ENCODE data around the gene BRME1.

Gene BRME1

DNA sequence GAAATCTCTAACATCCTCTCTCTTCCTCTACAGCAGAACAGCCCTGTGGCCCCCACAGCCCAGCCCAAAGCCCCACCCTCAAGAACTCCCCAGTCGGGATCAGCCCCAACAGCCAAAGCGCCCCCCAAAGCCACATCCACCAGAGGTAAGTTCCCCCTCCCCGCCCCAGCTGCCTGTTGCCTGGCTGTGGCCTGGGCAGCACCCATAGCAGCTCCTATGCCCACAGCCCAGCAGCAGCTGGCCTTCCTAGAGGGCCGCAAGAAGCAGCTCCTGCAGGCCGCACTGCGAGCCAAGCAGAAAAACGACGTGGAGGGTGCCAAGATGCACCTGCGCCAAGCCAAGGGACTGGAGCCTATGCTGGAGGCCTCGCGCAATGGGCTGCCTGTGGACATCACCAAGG is 14.6 kb upstream of the BRME1 start:
- Histone ChIP-seq H3K9ac (ENCODE audit: low read length) (no peak overlapping the region), H3K36me3 (ENCODE audit: low read length) (peaks cover 11% of the 10 kb centered on the region)

DNA sequence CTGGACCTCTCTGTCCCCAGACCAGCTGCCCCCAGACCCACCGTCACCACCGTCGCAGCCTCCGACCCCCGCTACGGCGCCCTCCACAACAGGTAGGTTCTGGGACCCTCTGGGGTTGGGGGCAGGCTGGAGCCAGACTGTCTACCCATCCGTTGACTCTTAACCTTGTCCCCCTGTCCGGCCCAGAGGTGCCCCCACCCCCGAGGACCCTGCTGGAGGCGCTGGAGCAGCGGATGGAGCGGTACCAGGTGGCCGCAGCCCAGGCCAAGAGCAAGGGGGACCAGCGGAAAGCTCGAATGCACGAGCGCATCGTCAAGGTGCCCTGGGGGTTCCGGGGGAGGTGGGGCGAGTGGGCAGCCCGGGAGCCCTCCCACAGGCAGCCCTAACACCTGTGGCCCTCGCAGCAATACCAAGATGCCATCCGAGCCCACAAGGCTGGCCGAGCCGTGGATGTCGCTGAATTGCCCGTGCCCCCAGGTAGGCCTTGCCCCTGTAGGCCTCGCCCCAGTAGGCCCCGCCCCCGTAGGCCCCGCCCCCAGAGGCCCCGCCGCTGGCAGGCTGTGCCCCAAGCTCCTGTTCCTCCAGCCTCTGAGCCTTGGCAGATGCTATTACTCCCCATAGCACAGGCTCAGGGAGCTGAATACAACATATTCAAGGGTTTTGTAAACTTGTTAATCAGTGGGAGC is 13.0 kb upstream of the BRME1 start:
- Histone ChIP-seq H3F3A (ENCODE audit: insufficient read depth) (no peaks in the 10 kb centered on the region), H3K9me3 (ENCODE audit: insufficient read depth, low read length) (no peaks in the 10 kb centered on the region), H2AFZ (ENCODE audit: low read depth, low read length, severe bottlenecking) (no peak overlapping the region), H3K36me3 (ENCODE audit: low read length) (peaks cover 11% of the 10 kb centered on the region), H4K20me1 (ENCODE audit: low read depth, low read length) (no peaks in the 10 kb centered on the region), H3K27me3 (ENCODE audit: low read length) (no peaks in the 10 kb centered on the region), H3K4me2 (ENCODE audit: low read depth, low read length, poor library complexity, severe bottlenecking) (no peak overlapping the region), H3K9ac (ENCODE audit: low read length) (no peak overlapping the region), H3K4me3 (ENCODE audit: insufficient read depth, low read length, poor library complexity, severe bottlenecking) (no peak overlapping the region), H3K9me2 (replicated peaks; ENCODE audit: insufficient read depth, low read length) (no peaks in the 10 kb centered on the region), H3K27ac (ENCODE audit: low read depth, low read length) (no peak overlapping the region), H3K79me2 (ENCODE audit: insufficient read depth, low read length) (no peaks in the 10 kb centered on the region)
- TF ChIP-seq EZH2phosphoT487 (conservative IDR thresholded peaks at IDR 0.05; ENCODE audit: low read length): no peak
- TF ChIP-seq, protein P1, sequence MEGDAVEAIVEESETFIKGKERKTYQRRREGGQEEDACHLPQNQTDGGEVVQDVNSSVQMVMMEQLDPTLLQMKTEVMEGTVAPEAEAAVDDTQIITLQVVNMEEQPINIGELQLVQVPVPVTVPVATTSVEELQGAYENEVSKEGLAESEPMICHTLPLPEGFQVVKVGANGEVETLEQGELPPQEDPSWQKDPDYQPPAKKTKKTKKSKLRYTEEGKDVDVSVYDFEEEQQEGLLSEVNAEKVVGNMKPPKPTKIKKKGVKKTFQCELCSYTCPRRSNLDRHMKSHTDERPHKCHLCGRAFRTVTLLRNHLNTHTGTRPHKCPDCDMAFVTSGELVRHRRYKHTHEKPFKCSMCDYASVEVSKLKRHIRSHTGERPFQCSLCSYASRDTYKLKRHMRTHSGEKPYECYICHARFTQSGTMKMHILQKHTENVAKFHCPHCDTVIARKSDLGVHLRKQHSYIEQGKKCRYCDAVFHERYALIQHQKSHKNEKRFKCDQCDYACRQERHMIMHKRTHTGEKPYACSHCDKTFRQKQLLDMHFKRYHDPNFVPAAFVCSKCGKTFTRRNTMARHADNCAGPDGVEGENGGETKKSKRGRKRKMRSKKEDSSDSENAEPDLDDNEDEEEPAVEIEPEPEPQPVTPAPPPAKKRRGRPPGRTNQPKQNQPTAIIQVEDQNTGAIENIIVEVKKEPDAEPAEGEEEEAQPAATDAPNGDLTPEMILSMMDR (IDR thresholded peaks at IDR 0.05; ENCODE audit: insufficient read depth, low read length, poor library complexity, severe bottlenecking): no peak

More for the DNA sequence above, 14.6 kb upstream of the BRME1 start:
- no peak for TF ChIP-seq EZH2phosphoT487 (conservative IDR thresholded peaks at IDR 0.05; ENCODE audit: low read length)
- TF ChIP-seq, protein P1 (IDR thresholded peaks at IDR 0.05; ENCODE audit: insufficient read depth, low read length, poor library complexity, severe bottlenecking): no peak
- no peak overlapping the region for H3K4me3 ChIP-seq (ENCODE audit: insufficient read depth, low read length, poor library complexity, severe bottlenecking)
- H2AFZ ChIP-seq (ENCODE audit: low read depth, low read length, severe bottlenecking): no peak overlapping the region
- no peaks in the 10 kb centered on the region for H3F3A ChIP-seq (ENCODE audit: insufficient read depth)
- H4K20me1 ChIP-seq (ENCODE audit: low read depth, low read length): no peaks in the 10 kb centered on the region
- H3K27ac ChIP-seq (ENCODE audit: low read depth, low read length): no peak overlapping the region
- H3K79me2 ChIP-seq (ENCODE audit: insufficient read depth, low read length): no peaks in the 10 kb centered on the region
- H3K9me2 ChIP-seq (replicated peaks; ENCODE audit: insufficient read depth, low read length): no peaks in the 10 kb centered on the region
- H3K27me3 ChIP-seq (ENCODE audit: low read length): no peaks in the 10 kb centered on the region
- no peak overlapping the region for H3K4me2 ChIP-seq (ENCODE audit: low read depth, low read length, poor library complexity, severe bottlenecking)
- no peaks in the 10 kb centered on the region for H3K9me3 ChIP-seq (ENCODE audit: insufficient read depth, low read length)

DNA sequence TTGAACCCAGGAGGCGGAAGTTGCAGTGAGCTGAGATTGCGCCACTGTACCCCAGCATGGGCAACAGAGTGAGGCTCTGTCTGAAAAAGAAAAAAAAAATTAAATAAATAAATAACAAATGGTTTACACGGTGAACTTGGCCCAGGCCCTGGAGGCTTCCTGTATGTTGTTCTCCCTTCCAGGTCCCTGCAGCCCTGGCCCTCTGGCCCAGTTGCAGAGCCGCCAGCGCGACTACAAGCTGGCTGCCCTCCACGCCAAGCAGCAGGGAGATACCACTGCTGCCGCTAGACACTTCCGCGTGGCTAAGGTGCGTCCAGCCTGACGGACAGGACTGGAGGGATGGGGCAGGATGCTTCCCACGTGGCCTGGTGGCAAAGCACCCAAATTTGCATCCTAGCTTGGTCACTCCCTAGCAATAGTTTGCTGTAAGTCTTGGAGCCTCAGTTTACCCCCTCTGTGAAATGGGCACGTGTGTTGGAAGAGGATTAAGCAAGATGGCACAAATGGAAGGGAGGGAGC is 12.0 kb upstream of the BRME1 start:
- no peaks in the 10 kb centered on the region for H3K9me3 ChIP-seq (ENCODE audit: insufficient read depth, low read length)
- H2AFZ ChIP-seq (ENCODE audit: low read depth, low read length, severe bottlenecking): no peak overlapping the region
- H3K9me2 ChIP-seq (replicated peaks; ENCODE audit: insufficient read depth, low read length): no peaks in the 10 kb centered on the region
- H3K27ac ChIP-seq (ENCODE audit: low read depth, low read length): no peak overlapping the region
- TF ChIP-seq, protein P1 (IDR thresholded peaks at IDR 0.05; ENCODE audit: insufficient read depth, low read length, poor library complexity, severe bottlenecking): no peak
- no peak for TF ChIP-seq EZH2phosphoT487 (conservative IDR thresholded peaks at IDR 0.05; ENCODE audit: low read length)
- H4K20me1 ChIP-seq (ENCODE audit: low read depth, low read length): no peaks in the 10 kb centered on the region
- H3F3A ChIP-seq (ENCODE audit: insufficient read depth): no peaks in the 10 kb centered on the region
- H3K4me3 ChIP-seq (ENCODE audit: insufficient read depth, low read length, poor library complexity, severe bottlenecking): no peak overlapping the region
- no peaks in the 10 kb centered on the region for H3K79me2 ChIP-seq (ENCODE audit: insufficient read depth, low read length)
- H3K4me2 ChIP-seq (ENCODE audit: low read depth, low read length, poor library complexity, severe bottlenecking): no peak overlapping the region
- H3K9ac ChIP-seq (ENCODE audit: low read length): no peak overlapping the region
- peaks cover 11% of the 10 kb centered on the region for H3K36me3 ChIP-seq (ENCODE audit: low read length)
- H3K27me3 ChIP-seq (ENCODE audit: low read length): no peaks in the 10 kb centered on the region
